CD4-positive, alpha-beta memory T cell (primary cell): ENCODE data around the gene MAP2K3. TPM values are rescaled to one million over a fixed set of nuclear protein-coding genes. Genes with fewer than 3 reads are reported as not detected.

Experiments used
- CTCF ChIA-PET: fragments of 350-600 bp; sonication (Branson Sonifier 250); formaldehyde crosslinking; loops from one replicate; lab custom pipeline; 2021; ENCODE audit warnings: inconsistent platforms; ENCODE audit not compliant: partially characterized antibody; lab: Charles Lee
- POLR2A ChIA-PET: fragments of 350-600 bp; sonication (Branson Sonifier 250); formaldehyde crosslinking; loops from one replicate; lab custom pipeline; 2021; ENCODE audit not compliant: partially characterized antibody; lab: Charles Lee
- DNase-seq, 5 donors: peaks; one replicate each; pipeline versions ENCODE4 v3.0.0 to v3.0.0-alpha.2; 2020 to 2022; ENCODE audit warnings: mixed read lengths in 1 of 5
- H3K27ac ChIP-seq: one replicate; pipeline ENCODE4 v1.7.0; 2013; ENCODE audit warnings: low read depth, low read length
- H3K27me3 ChIP-seq: 2 replicates; pipeline ENCODE4 v1.7.0; 2013; ENCODE audit warnings: mild to moderate bottlenecking, low read length, moderate library complexity; ENCODE audit not compliant: insufficient read depth
- H3K36me3 ChIP-seq: 2 replicates; pipeline ENCODE4 v1.7.0; 2013; ENCODE audit warnings: mild to moderate bottlenecking, low read length, moderate library complexity; ENCODE audit not compliant: insufficient read depth
- H3K4me1 ChIP-seq: 2 replicates; pipeline ENCODE4 v1.7.0; 2013; ENCODE audit warnings: mild to moderate bottlenecking, low read length, moderate library complexity; ENCODE audit not compliant: insufficient read depth
- H3K4me3 ChIP-seq, 2 donors: one replicate each; pipeline ENCODE4 v1.7.0; 2013; ENCODE audit warnings: low read length in 2 of 2, mild to moderate bottlenecking in 1 of 2
- H3K9me3 ChIP-seq, 2 donors: one replicate each; pipeline ENCODE4 v1.7.0; 2013; ENCODE audit warnings: low read length in 2 of 2, control low read depth in 1 of 2; ENCODE audit not compliant: control insufficient read depth in 1 of 2
- H3K27ac Mint-ChIP-seq, 7 donors: one replicate each; pipeline ENCODE4 v1.8.0; 2020 to 2021; ENCODE audit warnings: mixed read lengths in 7 of 7, mild to moderate bottlenecking in 6 of 7, inconsistent platforms in 3 of 7, moderate library complexity in 3 of 7
- H3K27me3 Mint-ChIP-seq, 2 donors: one replicate each; pipeline ENCODE4 v1.8.0; 2020 to 2021; ENCODE audit warnings: mixed read lengths in 2 of 2
- H3K36me3 Mint-ChIP-seq, 2 donors: one replicate each; pipeline ENCODE4 v1.8.0; 2020 to 2021; ENCODE audit warnings: mixed read lengths in 2 of 2, inconsistent platforms in 1 of 2, mild to moderate bottlenecking in 1 of 2
- H3K4me1 Mint-ChIP-seq, 4 donors: one replicate each; pipeline ENCODE4 v1.8.0; 2020 to 2021; ENCODE audit warnings: mixed read lengths in 4 of 4, mild to moderate bottlenecking in 1 of 4
- H3K4me3 Mint-ChIP-seq, 8 donors: one replicate each; pipeline ENCODE4 v1.8.0; 2020 to 2021; ENCODE audit warnings: mixed read lengths in 8 of 8, mild to moderate bottlenecking in 7 of 8, moderate library complexity in 6 of 8, inconsistent platforms in 3 of 8
- H3K9me3 Mint-ChIP-seq, 8 donors: one replicate each; pipeline ENCODE4 v1.8.0; 2020 to 2021; ENCODE audit warnings: mixed read lengths in 8 of 8, mild to moderate bottlenecking in 5 of 8, inconsistent platforms in 3 of 8, moderate library complexity in 1 of 8
- intact Hi-C: fragments of 100-400 bp; cut with micrococcal nuclease; formaldehyde crosslinking; loops from one replicate; pipeline ENCODE4 v1.15.1; 2023
- polyA plus RNA-seq, 2 donors: library from polyadenylated mRNA; unstranded; fragments of 300-500 nt; fragmentation: Illumina TruSeq; gene quantifications; one replicate each; pipeline ENCODE4 v1.2.3, GENCODE V29; 2021
- total RNA-seq, 2 experiments: library from RNA; stranded (reverse); gene quantifications; one replicate each; pipeline ENCODE4 v1.2.3, GENCODE V29; 2021

MAP2K3 gene
- total and polyA plus RNA-seq, 4 experiments from 2014 or later: 48.5 to 88.9 (median 57.9) TPM

- H3K27me3 ChIP-seq: no peaks in the 10 kb centered on the region
- ChIA-PET CTCF (interaction anchor here (1.5 to 5.3 kb wide), 2 partner anchors 27 to 133 kb away, joined by 3 to 25 read pairs; no protein-coding TSS in a partner anchor), POLR2A (interaction anchor here (0.6 to 4.2 kb wide), 12 partner anchors 11 to 1097 kb away, joined by 3 to 48 read pairs (median 6); partner anchors contain the start of genes DHRS7B and TMEM11)
- no peaks in the 10 kb centered on the region for H3K36me3 ChIP-seq
- Mint-ChIP-seq H3K4me3 (peak within 1 kb of the TSS; percentile 88 to 95 (median 90)), H3K4me1 (peaks cover 24 to 59% (median 34%) of the 10 kb centered on the region in 4 donors), H3K27me3 (no peaks in the 10 kb centered on the region), H3K27ac (peak within 1 kb of the TSS; percentile 90 to 95 (median 91)), H3K36me3 (peaks cover 0 to 3% of the 10 kb centered on the region in 2 donors), H3K9me3 (no peaks in the 10 kb centered on the region)
- peaks cover 27% of the 10 kb centered on the region for H3K4me1 ChIP-seq
- H3K9me3 ChIP-seq: no peaks in the 10 kb centered on the region
- peak; percentile 74 to 86 (median 80) for DNase-seq
- peak within 1 kb of the TSS; percentile 62 for H3K27ac ChIP-seq
- H3K4me3 ChIP-seq: peak within 1 kb of the TSS; percentile 38 to 71
- intact Hi-C loops: loop anchor here (1.0 to 2.0 kb wide), 5 partner anchors 22 to 210 kb away; partner anchors contain the start of genes MAP2K3, TMEM11 and USP22
Observed at GRCh38 chr17:21252796-21253645, 31.5 kb upstream of the MAP2K3 start, which contains the start of gene NATD1. TSS of gene NATD1 (minus strand) at chr17:21253410. CDS start at chr17:21253264, 146 bp downstream.

GRCh38 chr17:21253646-21254441 is 30.7 kb upstream of the MAP2K3 start:
- H3K9me3 ChIP-seq: no peaks in the 10 kb centered on the region
- ChIA-PET POLR2A (interaction anchor here (0.9 to 4.2 kb wide), 10 partner anchors 11 to 211 kb away, joined by 3 to 48 read pairs (median 6); partner anchors contain the start of genes DHRS7B and TMEM11), CTCF (interaction anchor here (1.0 to 5.3 kb wide), 4 partner anchors 26 to 257 kb away, joined by 3 to 25 read pairs (median 6); no protein-coding TSS in a partner anchor)
- H3K36me3 ChIP-seq: no peaks in the 10 kb centered on the region
- Mint-ChIP-seq H3K4me1 (peaks cover 28 to 59% (median 40%) of the 10 kb centered on the region in 4 donors), H3K9me3 (no peaks in the 10 kb centered on the region), H3K36me3 (peaks cover 0 to 3% of the 10 kb centered on the region in 2 donors), H3K4me3 (peak overlapping the region; percentile 88 to 95 (median 90)), H3K27me3 (no peaks in the 10 kb centered on the region), H3K27ac (peak overlapping the region; percentile 90 to 95 (median 91))
- peaks cover 31% of the 10 kb centered on the region for H3K4me1 ChIP-seq
- DNase-seq: no peak
- H3K27ac ChIP-seq: peak overlapping the region; percentile 62
- H3K4me3 ChIP-seq: peak overlapping the region; percentile 38 to 71
- H3K27me3 ChIP-seq: no peaks in the 10 kb centered on the region
- intact Hi-C loops: loop anchor here (1.0 to 2.0 kb wide), 5 partner anchors 21 to 211 kb away; partner anchors contain the start of genes MAP2K3, TMEM11 and USP22

GRCh38 chr17:21258593-21258992 is 25.9 kb upstream of the MAP2K3 start:
- no peaks in the 10 kb centered on the region for H3K9me3 ChIP-seq
- no peak for DNase-seq
- no peaks in the 10 kb centered on the region for H3K36me3 ChIP-seq
- H3K4me1 ChIP-seq: peaks cover 10% of the 10 kb centered on the region
- Mint-ChIP-seq H3K36me3 (no peaks in the 10 kb centered on the region), H3K4me1 (peaks cover 14 to 23% (median 16%) of the 10 kb centered on the region in 4 donors), H3K9me3 (no peaks in the 10 kb centered on the region), H3K27ac (peak overlapping the region in 1 of 7 donors; percentile 37), H3K27me3 (no peaks in the 10 kb centered on the region), H3K4me3 (peak overlapping the region in 2 of 8 donors; percentile 41 to 57)
- no peak overlapping the region for H3K27ac ChIP-seq
- ChIA-PET CTCF (interaction anchor here (1.6 kb wide), 1 partner anchor 20 kb away, joined by 6 read pairs; no protein-coding TSS in a partner anchor), POLR2A (interaction anchor here (1.1 kb wide), 1 partner anchor 9 kb away, joined by 5 read pairs; no protein-coding TSS in a partner anchor)
- intact Hi-C loops: no loop called here
- no peak overlapping the region for H3K4me3 ChIP-seq
- H3K27me3 ChIP-seq: no peaks in the 10 kb centered on the region

GRCh38 chr17:21262259-21262993 is 22.1 kb upstream of the MAP2K3 start:
- no peak overlapping the region for H3K27ac ChIP-seq
- H3K27ac Mint-ChIP-seq: peak overlapping the region in 2 of 7 donors; percentile 3 to 24
- H3K36me3 ChIP-seq: no peaks in the 10 kb centered on the region
- DNase-seq: no peak
- H3K27me3 Mint-ChIP-seq: peaks cover 0 to 3% of the 10 kb centered on the region in 2 donors
- no peak overlapping the region for H3K4me3 Mint-ChIP-seq
- peaks cover 8% of the 10 kb centered on the region for H3K4me1 ChIP-seq
- no peaks in the 10 kb centered on the region for H3K9me3 ChIP-seq
- no peaks in the 10 kb centered on the region for H3K9me3 Mint-ChIP-seq
- H3K4me3 ChIP-seq: no peak overlapping the region
- intact Hi-C loops: no loop called here
- CTCF ChIA-PET: interaction anchor here (0.9 kb wide), 1 partner anchor 17 kb away, joined by 3 read pairs; no protein-coding TSS in a partner anchor
- POLR2A ChIA-PET: no interaction called here
- H3K27me3 ChIP-seq: no peaks in the 10 kb centered on the region
- peaks cover 10 to 25% (median 12%) of the 10 kb centered on the region in 4 donors for H3K4me1 Mint-ChIP-seq
- no peaks in the 10 kb centered on the region for H3K36me3 Mint-ChIP-seq

GRCh38 chr17:21263376-21263775 is 21.1 kb upstream of the MAP2K3 start:
- Mint-ChIP-seq H3K9me3 (no peaks in the 10 kb centered on the region), H3K27ac (peak overlapping the region in 1 of 7 donors; percentile 4), H3K36me3 (no peaks in the 10 kb centered on the region), H3K27me3 (peaks cover 0 to 3% of the 10 kb centered on the region in 2 donors), H3K4me3 (no peak overlapping the region), H3K4me1 (peaks cover 8 to 27% (median 14%) of the 10 kb centered on the region in 4 donors)
- intact Hi-C loops: no loop called here
- Histone ChIP-seq H3K9me3 (no peaks in the 10 kb centered on the region), H3K27me3 (no peaks in the 10 kb centered on the region), H3K36me3 (no peaks in the 10 kb centered on the region), H3K4me3 (no peak overlapping the region), H3K27ac (no peak overlapping the region), H3K4me1 (peaks cover 17% of the 10 kb centered on the region)
- POLR2A ChIA-PET: interaction anchor here (0.5 kb wide), 1 partner anchor 29 kb away, joined by 3 read pairs; no protein-coding TSS in a partner anchor
- no peak for DNase-seq
- CTCF ChIA-PET: interaction anchor here (3.4 kb wide), 1 partner anchor 16 kb away, joined by 13 read pairs; no protein-coding TSS in a partner anchor
